ENCODE measurements around the gene PC. TPM values are rescaled to one million over a fixed set of nuclear protein-coding genes. Genes with fewer than 3 reads are reported as not detected.

The PC gene
- total and polyA plus RNA-seq, 2 donors (not counting 3 experiments of a cell fraction or from before 2014, with no cell fraction given): 5.5 to 17.5 TPM

GRCh38 chr11:66966351-66966750 lies 8.2 kb upstream of the PC start:
- no peak overlapping the region for H2AFZ ChIP-seq (ENCODE audit: low read depth, low read length)
- no peak overlapping the region for H3K27ac ChIP-seq (ENCODE audit: insufficient read depth, low read depth, low read length)
- FAIRE-seq (no peak), DNase-seq (ENCODE audit: low read depth, low spot score) (no peak)
- H3K9ac ChIP-seq (replicated peaks; ENCODE audit: extremely low read depth, insufficient read depth, low read length): no peak overlapping the region
- H3K36me3 ChIP-seq (ENCODE audit: control insufficient read depth in 2 of 2, extremely low read depth in 1 of 2, insufficient read depth in 2 of 2, low read length in 2 of 2): no peaks in the 10 kb centered on the region
- H3K9me3 ChIP-seq (replicated peaks; ENCODE audit: control insufficient read depth, insufficient read depth, low read length): no peaks in the 10 kb centered on the region
- dilution Hi-C loops (cut with MboI; ENCODE audit: extremely low pct_ligation_motif_present, low sequenced_read_pairs): no loop called here
- CTCF ChIA-PET: interaction anchor here (1.4 to 1.8 kb wide), 2 partner anchors 10 to 18 kb away, joined by 3 to 10 read pairs; no protein-coding TSS in a partner anchor
- H3K9me1 ChIP-seq (replicated peaks; ENCODE audit: control insufficient read depth, extremely low read depth, insufficient read depth, low read length): no peaks in the 10 kb centered on the region
- TF ChIP-seq MAX (IDR thresholded peaks at IDR 0.05; ENCODE audit: insufficient read depth, insufficient read length) (no peak), JUN (IDR thresholded peaks at IDR 0.05; ENCODE audit: borderline replicate concordance, insufficient read depth, insufficient read length, low read depth) (no peak), FOS (IDR thresholded peaks at IDR 0.05; ENCODE audit: borderline replicate concordance, insufficient read depth, low read length) (no peak)
- no peak overlapping the region for H3K4me2 ChIP-seq (ENCODE audit: insufficient read depth, low read length)
- intact Hi-C loops (cut with micrococcal nuclease): no loop called here
- no peak overlapping the region for H3K4me3 ChIP-seq (replicated peaks in 1 of 3; ENCODE audit: insufficient read depth in 1 of 3, low read depth in 1 of 3, low read length in 3 of 3)
- peaks cover 25% of the 10 kb centered on the region for H3K4me1 ChIP-seq (ENCODE audit: control insufficient read depth, extremely low read depth, insufficient read depth, low read length)
- no peaks in the 10 kb centered on the region for H4K20me1 ChIP-seq (replicated peaks; ENCODE audit: control insufficient read depth, extremely low read depth, insufficient read depth, low read length)
- no peaks in the 10 kb centered on the region for H3K79me2 ChIP-seq (ENCODE audit: control insufficient read depth, insufficient read depth, low read length)
- POLR2A ChIA-PET: no interaction called here
- H3K27me3 ChIP-seq (ENCODE audit: control insufficient read depth in 2 of 2, insufficient read depth in 2 of 2, low read length in 2 of 2): no peaks in the 10 kb centered on the region
- no TSS peak for BruUV-seq (replicated peaks)

- no peak overlapping the region for H3K4me3 ChIP-seq (replicated peaks in 1 of 3; ENCODE audit: insufficient read depth in 1 of 3, low read depth in 1 of 3, low read length in 3 of 3)
- no peak overlapping the region for H2AFZ ChIP-seq (ENCODE audit: low read depth, low read length)
- POLR2A ChIA-PET: no interaction called here
- no peaks in the 10 kb centered on the region for H3K27me3 ChIP-seq (ENCODE audit: control insufficient read depth in 2 of 2, insufficient read depth in 2 of 2, low read length in 2 of 2)
- no peak for FAIRE-seq
- CTCF ChIA-PET: no interaction called here
- H3K36me3 ChIP-seq (ENCODE audit: control insufficient read depth in 2 of 2, extremely low read depth in 1 of 2, insufficient read depth in 2 of 2, low read length in 2 of 2): no peaks in the 10 kb centered on the region
- no peak overlapping the region for H3K9ac ChIP-seq (replicated peaks; ENCODE audit: extremely low read depth, insufficient read depth, low read length)
- TF ChIP-seq MAX (IDR thresholded peaks at IDR 0.05; ENCODE audit: insufficient read depth, insufficient read length) (no peak), CTCF (IDR thresholded peaks at IDR 0.05; ENCODE audit: extremely low read depth in 1 of 2, insufficient read depth in 1 of 2, low read depth in 1 of 2, low read length in 2 of 2) (no peak), GATA2 (IDR thresholded peaks at IDR 0.05; ENCODE audit: insufficient read depth, insufficient read length, low read depth, low read length) (no peak), FOS (IDR thresholded peaks at IDR 0.05; ENCODE audit: borderline replicate concordance, insufficient read depth, low read length) (no peak), JUN (IDR thresholded peaks at IDR 0.05; ENCODE audit: borderline replicate concordance, insufficient read depth, insufficient read length, low read depth) (no peak), POLR2A (IDR thresholded peaks at IDR 0.05; ENCODE audit: low read depth, low read length) (no peak), EZH2 (IDR thresholded peaks at IDR 0.05; ENCODE audit: borderline replicate concordance, low read depth, low read length, severe bottlenecking) (no peak), POLR2AphosphoS5 (IDR thresholded peaks at IDR 0.05; ENCODE audit: insufficient read depth, low read depth, low read length) (no peak), MYC (IDR thresholded peaks at IDR 0.05; ENCODE audit: low read depth, low read length) (no peak)
- no peaks in the 10 kb centered on the region for H4K20me1 ChIP-seq (replicated peaks; ENCODE audit: control insufficient read depth, extremely low read depth, insufficient read depth, low read length)
- no TSS peak for BruUV-seq (replicated peaks)
- no peaks in the 10 kb centered on the region for H3K79me2 ChIP-seq (ENCODE audit: control insufficient read depth, insufficient read depth, low read length)
- H3K4me1 ChIP-seq (ENCODE audit: control insufficient read depth, extremely low read depth, insufficient read depth, low read length): peaks cover 13% of the 10 kb centered on the region
- H3K27ac ChIP-seq (ENCODE audit: insufficient read depth, low read depth, low read length): no peak overlapping the region
- intact Hi-C loops (cut with micrococcal nuclease): no loop called here
- DNase-seq (ENCODE audit: low read depth, low spot score): no peak
- no peaks in the 10 kb centered on the region for H3K9me1 ChIP-seq (replicated peaks; ENCODE audit: control insufficient read depth, extremely low read depth, insufficient read depth, low read length)
- dilution Hi-C loops (cut with MboI; ENCODE audit: extremely low pct_ligation_motif_present, low sequenced_read_pairs): no loop called here
- H3K9me3 ChIP-seq (replicated peaks; ENCODE audit: control insufficient read depth, insufficient read depth, low read length): no peaks in the 10 kb centered on the region
- no peak overlapping the region for H3K4me2 ChIP-seq (ENCODE audit: insufficient read depth, low read length)
Measured at GRCh38 chr11:66964495-66964894, 6.3 kb upstream of the PC start.

Data from endothelial cell of umbilical vein (primary cell).